Mesothelial cell of epicardium (in vitro differentiated cells): Measurements from ENCODE around the gene FAM20B. TPM values are rescaled to one million over a fixed set of nuclear protein-coding genes. Genes with fewer than 3 reads are reported as not detected.
A peak's percentile ranks its signal among the peaks of the same experiment; 100 is the strongest.

ENCODE experiments used
- DNase-seq, 2 experiments: peaks; one replicate each; pipeline ENCODE4 v3.0.0; 2021; ENCODE audit warnings: low spot score in 2 of 2; ENCODE audit not compliant: unreplicated experiment in 2 of 2
- H3K27ac Mint-ChIP-seq: 2 replicates; pipeline ENCODE4 v1.8.0; 2021; ENCODE audit warnings: mixed read lengths
- H3K27me3 Mint-ChIP-seq: 2 replicates; pipeline ENCODE4 v1.8.0; 2021; ENCODE audit warnings: low read depth, mixed read lengths
- H3K36me3 Mint-ChIP-seq: 2 replicates; pipeline ENCODE4 v1.8.0; 2021; ENCODE audit warnings: mixed read lengths
- H3K4me1 Mint-ChIP-seq: 2 replicates; pipeline ENCODE4 v1.8.0; 2021; ENCODE audit warnings: mixed read lengths
- H3K4me3 Mint-ChIP-seq: 2 replicates; pipeline ENCODE4 v1.8.0; 2021; ENCODE audit warnings: mild to moderate bottlenecking, moderate library complexity, mixed read lengths
- H3K9me3 Mint-ChIP-seq: 2 replicates; pipeline ENCODE4 v1.8.0; 2021; ENCODE audit warnings: mixed read lengths
- CTCF ChIP-seq: fragments of 200-600 bp; sonication (generic); IDR thresholded peaks from one replicate; pipeline ENCODE4 v1.5.0; 2021; ENCODE audit warnings: antibody characterized with exemption; ENCODE audit not compliant: unreplicated experiment
- total RNA-seq: library from RNA; stranded (reverse); gene quantifications from 3 replicates; pipeline ENCODE4 v1.2.1, GENCODE V29; 2021

The FAM20B gene
- total RNA-seq, 1 donor from 2014 or later: 52.2 TPM

- H3K4me1 Mint-ChIP-seq: peaks cover 13% of the 10 kb centered on the region
- H3K36me3 Mint-ChIP-seq: no peaks in the 10 kb centered on the region
- H3K4me3 Mint-ChIP-seq: no peak overlapping the region
- H3K9me3 Mint-ChIP-seq: no peaks in the 10 kb centered on the region
- no peak for TF ChIP-seq CTCF
- no peaks in the 10 kb centered on the region for H3K27me3 Mint-ChIP-seq
- peak in 1 of 2 experiments; percentile 45 for DNase-seq
- H3K27ac Mint-ChIP-seq: peak overlapping the region; percentile 23
Observed at GRCh38 chr1:179016706-179017382, 8.8 kb upstream of the FAM20B start.

GRCh38 chr1:179017383-179018326, 8.0 kb upstream of the FAM20B start:
- Mint-ChIP-seq H3K9me3 (no peaks in the 10 kb centered on the region), H3K27ac (no peak overlapping the region), H3K27me3 (no peaks in the 10 kb centered on the region), H3K4me3 (no peak overlapping the region), H3K36me3 (no peaks in the 10 kb centered on the region), H3K4me1 (peaks cover 13% of the 10 kb centered on the region)
- TF ChIP-seq CTCF: no peak
- DNase-seq: no peak

GRCh38 chr1:179021873-179022272, 3.8 kb upstream of the FAM20B start:
- DNase-seq: no peak
- H3K4me3 Mint-ChIP-seq: no peak overlapping the region
- no peaks in the 10 kb centered on the region for H3K9me3 Mint-ChIP-seq
- no peaks in the 10 kb centered on the region for H3K36me3 Mint-ChIP-seq
- peaks cover 16% of the 10 kb centered on the region for H3K4me1 Mint-ChIP-seq
- TF ChIP-seq CTCF: no peak
- no peaks in the 10 kb centered on the region for H3K27me3 Mint-ChIP-seq
- no peak overlapping the region for H3K27ac Mint-ChIP-seq

- H3K4me1 Mint-ChIP-seq: peaks cover 18% of the 10 kb centered on the region
- H3K27ac Mint-ChIP-seq: no peak overlapping the region
- no peaks in the 10 kb centered on the region for H3K9me3 Mint-ChIP-seq
- DNase-seq: no peak
- H3K36me3 Mint-ChIP-seq: no peaks in the 10 kb centered on the region
- peak overlapping the region; percentile 14 for H3K4me3 Mint-ChIP-seq
- H3K27me3 Mint-ChIP-seq: no peaks in the 10 kb centered on the region
- no peak for TF ChIP-seq CTCF
Observed at GRCh38 chr1:179023946-179024650, 1.6 kb upstream of the FAM20B start.

- H3K27me3 Mint-ChIP-seq: no peaks in the 10 kb centered on the region
- no peak for TF ChIP-seq CTCF
- peak; percentile 53 to 64 for DNase-seq
- no peaks in the 10 kb centered on the region for H3K9me3 Mint-ChIP-seq
- H3K4me3 Mint-ChIP-seq: peak overlapping the region; percentile 84
- H3K36me3 Mint-ChIP-seq: no peaks in the 10 kb centered on the region
- peak overlapping the region; percentile 91 for H3K27ac Mint-ChIP-seq
- peaks cover 32% of the 10 kb centered on the region for H3K4me1 Mint-ChIP-seq
Observed at GRCh38 chr1:179025975-179026812, 500 bp downstream of the FAM20B start.
